Gastrocnemius medialis (tissue), 4 donors: ENCODE measurements around the gene ID3. TPM values are rescaled to one million over a fixed set of nuclear protein-coding genes. Genes with fewer than 3 reads are reported as not detected.
A peak's percentile ranks its signal among the peaks of the same experiment; 100 is the strongest.

Source experiments
- ATAC-seq, 2 donors: fragments of 150-250 bp; one replicate each; pipeline ENCODE4 v1.9.1; 2016
- DNase-seq, 2 donors: peaks; one replicate each; pipeline ENCODE4 v3.0.0-alpha.2; 2019
- H3K27ac ChIP-seq, 4 donors: fragments of 200-600 bp; sonication (generic); 1 replicate in 1 of 4; 2 replicates in 3 of 4; pipeline ENCODE4 v1.5.1; 2016 to 2018; ENCODE audit warnings: mild to moderate bottlenecking in 2 of 4, moderate library complexity in 1 of 4
- H3K27me3 ChIP-seq, 3 donors: fragments of 200-600 bp; sonication (generic) in 2 of 3; 1 replicate in 1 of 3; 2 replicates in 2 of 3; pipeline versions ENCODE4 v1.5.1 to v1.6.0; 2016 to 2019; ENCODE audit warnings: mild to moderate bottlenecking in 1 of 3, moderate library complexity in 1 of 3
- H3K36me3 ChIP-seq, 2 donors: fragments of 200-600 bp; sonication (generic) in 1 of 2; one replicate each; pipeline ENCODE4 v1.5.1; 2017 to 2018
- H3K4me1 ChIP-seq, 2 donors: fragments of 200-600 bp; sonication (generic) in 1 of 2; one replicate each; pipeline ENCODE4 v1.5.1; 2016 to 2017; ENCODE audit warnings: mild to moderate bottlenecking in 2 of 2
- H3K4me3 ChIP-seq, 4 donors: fragments of 200-600 bp; sonication (generic) in 3 of 4; 1 replicate in 1 of 4; 2 replicates in 3 of 4; pipeline ENCODE4 v1.5.1; 2016 to 2019; ENCODE audit warnings: mild to moderate bottlenecking in 2 of 4
- H3K9me3 ChIP-seq, 3 donors: fragments of 200-600 bp; sonication (generic) in 2 of 3; 1 replicate in 1 of 3; 2 replicates in 2 of 3; pipeline ENCODE4 v1.5.1; 2016 to 2019
- POLR2A ChIP-seq, 2 donors: fragments of 450-650 bp; IDR thresholded peaks; one replicate each; pipeline ENCODE4 v1.6.1; 2017; ENCODE audit warnings: antibody characterized with exemption in 2 of 2, mild to moderate bottlenecking in 2 of 2, moderate library complexity in 2 of 2
- in situ Hi-C, 4 donors: fragments of 200-750 bp; cut with MboI; loops; one replicate each; pipeline versions ENCODE4 v1.15.0 to v1.8.0; 2017; ENCODE audit warnings: low sequenced_read_pairs in 4 of 4
- intact Hi-C: fragments of 100-400 bp; cut with DNase I; formaldehyde crosslinking; loops from one replicate; pipeline ENCODE4 v1.15.1; 2023; ENCODE audit warnings: low total_unique reads
- total RNA-seq, 4 donors: library from RNA; depleted of rRNA; stranded (reverse); fragments of >200 nt; gene quantifications; one replicate each; pipeline versions ENCODE4 v1.1.0 to v1.2.3, GENCODE V29; 2016
- TF ChIP-seq, protein P1 (sequence below), 5 experiments: fragments of 450-650 bp in 3 of 5; fragments of 200-600 bp in 2 of 5; sonication (generic) in 2 of 5; IDR thresholded peaks in 4 of 5; conservative IDR thresholded peaks in 1 of 5; 1 replicate in 4 of 5; 2 replicates in 1 of 5; pipeline ENCODE4 v1.5.1; 2016 to 2019; ENCODE audit warnings: antibody characterized with exemption in 5 of 5, mild to moderate bottlenecking in 3 of 5, moderate library complexity in 3 of 5

ID3 gene
- total RNA-seq, 4 donors from 2014 or later: 67.9 to 124 (median 83.0) TPM

DNA sequence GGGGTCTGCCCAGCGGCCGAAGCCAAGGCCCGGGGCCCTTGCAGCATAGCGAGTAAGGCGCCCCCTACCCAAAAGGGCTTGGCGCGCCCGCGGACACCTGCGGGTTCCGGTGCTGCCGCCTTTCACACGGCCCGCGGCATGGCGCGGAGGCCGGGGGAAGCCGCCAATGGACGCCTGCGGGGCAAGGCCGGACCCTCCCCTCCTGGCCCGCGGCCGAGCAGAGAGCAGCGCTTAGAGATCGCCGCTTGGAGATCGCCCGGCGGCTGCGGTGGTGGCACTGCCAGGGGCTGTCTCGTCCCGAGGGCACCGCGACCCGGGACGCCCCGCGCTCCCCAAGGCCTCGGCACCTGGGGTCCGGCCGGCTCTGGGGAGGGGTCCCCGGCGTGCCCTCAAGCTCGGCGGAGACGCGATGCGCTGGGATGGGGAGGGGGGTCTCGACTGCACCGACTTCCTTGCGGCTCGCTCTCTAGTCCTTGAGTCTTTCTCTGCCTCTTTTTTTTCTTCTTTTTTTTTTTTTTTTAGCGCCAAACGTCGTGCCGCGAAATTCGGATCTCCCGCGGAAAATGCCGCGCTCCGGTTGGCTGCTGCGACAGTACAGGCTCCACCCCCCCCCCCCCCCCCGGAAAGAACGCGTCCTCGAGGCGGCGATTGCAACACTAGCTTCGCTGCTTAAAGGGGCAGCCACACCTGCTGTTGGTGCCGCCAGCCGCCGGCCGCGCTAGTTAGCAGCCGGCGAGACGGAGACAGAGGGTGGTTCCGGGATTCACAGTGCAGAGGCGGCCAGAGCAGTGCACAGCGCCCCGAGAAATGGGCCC, 28.3 kb downstream of the ID3 start, which contains the start of gene E2F2:
Gene E2F2 (minus strand): TSS at position 487 of the 815 bp plus-strand sequence. CDS start 440 bp downstream, at position 47.
- Histone ChIP-seq H3K4me3 (peak within 1 kb of the TSS; percentile 50 to 84 (median 64)), H3K27ac (peak within 1 kb of the TSS in 1 of 4 donors; percentile 52), H3K9me3 (no peaks in the 10 kb centered on the region), H3K27me3 (peaks cover 0 to 7% (median 5%) of the 10 kb centered on the region in 3 donors), H3K4me1 (peaks cover 23 to 25% of the 10 kb centered on the region in 2 donors), H3K36me3 (no peaks in the 10 kb centered on the region)
- TF ChIP-seq POLR2A (IDR thresholded peaks at IDR 0.05): no peak
- TF ChIP-seq, protein P1, sequence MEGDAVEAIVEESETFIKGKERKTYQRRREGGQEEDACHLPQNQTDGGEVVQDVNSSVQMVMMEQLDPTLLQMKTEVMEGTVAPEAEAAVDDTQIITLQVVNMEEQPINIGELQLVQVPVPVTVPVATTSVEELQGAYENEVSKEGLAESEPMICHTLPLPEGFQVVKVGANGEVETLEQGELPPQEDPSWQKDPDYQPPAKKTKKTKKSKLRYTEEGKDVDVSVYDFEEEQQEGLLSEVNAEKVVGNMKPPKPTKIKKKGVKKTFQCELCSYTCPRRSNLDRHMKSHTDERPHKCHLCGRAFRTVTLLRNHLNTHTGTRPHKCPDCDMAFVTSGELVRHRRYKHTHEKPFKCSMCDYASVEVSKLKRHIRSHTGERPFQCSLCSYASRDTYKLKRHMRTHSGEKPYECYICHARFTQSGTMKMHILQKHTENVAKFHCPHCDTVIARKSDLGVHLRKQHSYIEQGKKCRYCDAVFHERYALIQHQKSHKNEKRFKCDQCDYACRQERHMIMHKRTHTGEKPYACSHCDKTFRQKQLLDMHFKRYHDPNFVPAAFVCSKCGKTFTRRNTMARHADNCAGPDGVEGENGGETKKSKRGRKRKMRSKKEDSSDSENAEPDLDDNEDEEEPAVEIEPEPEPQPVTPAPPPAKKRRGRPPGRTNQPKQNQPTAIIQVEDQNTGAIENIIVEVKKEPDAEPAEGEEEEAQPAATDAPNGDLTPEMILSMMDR (IDR thresholded peaks at IDR 0.05 in 4 of 5, conservative IDR thresholded peaks at IDR 0.05 in 1 of 5): peak in 1 of 5 experiments; percentile 27
- ATAC-seq: peak; percentile 77 to 87
- intact Hi-C loops (loop anchor here (5.0 kb wide), 1 partner anchor 109 kb away; the partner anchor contains the start of gene TCEA3), in situ Hi-C loops (no loop called here)
- peak; percentile 76 to 86 for DNase-seq

DNA sequence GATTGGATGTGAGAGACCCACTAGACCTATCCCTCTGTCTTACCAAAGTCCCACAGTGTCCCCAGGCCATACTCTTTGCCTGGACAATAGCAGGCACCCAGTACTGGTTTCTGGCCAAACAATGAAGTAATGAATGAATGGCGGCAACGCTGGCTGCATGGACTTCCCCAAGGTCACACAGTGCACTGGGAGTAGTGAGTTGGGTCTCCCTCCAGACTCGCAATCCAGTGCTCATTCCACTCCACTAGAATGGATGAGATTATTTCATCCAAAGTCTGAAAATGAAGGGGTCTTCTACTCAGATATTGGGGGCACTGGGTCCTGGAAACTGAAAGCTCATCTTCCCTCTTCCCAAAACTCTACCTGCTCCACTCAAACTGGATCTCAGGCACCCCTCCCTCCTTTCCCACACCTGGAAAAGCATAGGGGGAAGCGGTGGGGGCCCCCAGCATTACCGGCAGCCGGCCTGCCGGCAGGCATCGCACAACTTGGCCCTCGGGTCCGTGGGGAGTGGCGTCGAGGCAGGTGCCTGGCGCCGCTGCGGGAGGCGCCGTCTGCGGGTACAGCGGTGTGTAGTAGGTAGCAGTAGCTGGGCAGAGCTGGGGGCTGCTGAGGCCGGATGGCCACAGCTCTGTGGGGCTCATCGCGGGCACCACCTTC, 29.1 kb downstream of the ID3 start:
- peaks cover 23 to 25% of the 10 kb centered on the region in 2 donors for H3K4me1 ChIP-seq
- H3K4me3 ChIP-seq: peak overlapping the region; percentile 50 to 84 (median 64)
- H3K27ac ChIP-seq: no peak overlapping the region
- no peak for DNase-seq
- intact Hi-C loops (loop anchor here (5.0 kb wide), 1 partner anchor 108 kb away; the partner anchor contains the start of gene TCEA3), in situ Hi-C loops (no loop called here)
- H3K9me3 ChIP-seq: no peaks in the 10 kb centered on the region
- ATAC-seq: no peak
- peaks cover 0 to 7% (median 5%) of the 10 kb centered on the region in 3 donors for H3K27me3 ChIP-seq
- TF ChIP-seq, protein P1 (IDR thresholded peaks at IDR 0.05 in 4 of 5, conservative IDR thresholded peaks at IDR 0.05 in 1 of 5): no peak
- no peak for TF ChIP-seq POLR2A (IDR thresholded peaks at IDR 0.05)
- no peaks in the 10 kb centered on the region for H3K36me3 ChIP-seq

DNA sequence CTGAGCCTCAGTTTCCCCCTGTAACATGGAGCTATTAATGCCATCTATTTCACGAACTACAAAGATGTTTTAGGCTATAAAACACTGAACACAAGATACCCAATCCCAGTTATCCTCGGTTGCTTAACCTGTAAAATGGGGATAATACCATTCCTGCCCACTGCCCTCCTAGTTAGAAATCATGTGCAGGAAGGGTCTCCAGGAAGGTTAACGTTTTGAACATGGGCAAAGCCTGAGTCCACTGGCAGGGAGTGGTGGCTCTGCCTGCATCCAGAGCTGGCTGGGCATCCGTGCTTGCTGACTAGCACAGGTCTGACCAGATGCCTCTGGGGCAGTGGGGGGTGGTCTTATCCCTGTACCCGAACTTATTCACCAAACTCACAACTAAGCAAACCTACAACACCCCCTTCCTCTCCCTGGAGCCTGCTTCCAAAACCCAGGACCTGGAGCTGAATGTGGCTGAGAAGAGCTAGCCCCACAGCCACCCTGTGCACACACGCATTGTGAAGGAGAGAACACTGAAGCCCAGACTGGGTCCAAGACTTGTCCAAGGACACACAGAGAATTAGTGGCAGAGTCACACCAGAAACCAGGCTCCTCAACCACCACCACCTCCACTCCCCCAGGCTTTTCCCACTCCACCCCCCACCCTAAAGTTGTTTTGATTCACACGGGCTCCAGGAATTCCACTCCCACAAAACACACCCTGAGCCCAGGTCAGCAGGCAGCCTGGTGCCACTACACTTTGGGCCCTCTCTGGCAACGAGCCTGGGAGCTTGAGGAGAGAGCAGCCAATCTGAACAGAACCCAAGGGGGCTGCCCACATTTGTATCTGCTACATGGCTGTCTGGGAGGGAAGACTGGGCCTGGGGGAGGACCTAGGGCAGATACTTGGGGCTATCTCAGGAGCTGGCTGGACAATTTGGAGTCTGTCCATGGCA, 29.9 kb downstream of the ID3 start:
- intact Hi-C loops (loop anchor here (5.0 kb wide), 1 partner anchor 107 kb away; the partner anchor contains the start of gene TCEA3), in situ Hi-C loops (no loop called here)
- DNase-seq (no peak), ATAC-seq (no peak)
- Histone ChIP-seq H3K27me3 (peaks cover 0 to 7% (median 5%) of the 10 kb centered on the region in 3 donors), H3K9me3 (no peaks in the 10 kb centered on the region), H3K4me3 (no peak overlapping the region), H3K36me3 (no peaks in the 10 kb centered on the region), H3K4me1 (peaks cover 23 to 25% of the 10 kb centered on the region in 2 donors), H3K27ac (no peak overlapping the region)
- TF ChIP-seq, protein P1 (IDR thresholded peaks at IDR 0.05 in 4 of 5, conservative IDR thresholded peaks at IDR 0.05 in 1 of 5): no peak
- no peak for TF ChIP-seq POLR2A (IDR thresholded peaks at IDR 0.05)
